Astrocyte (in vitro differentiated cells and primary cell): ENCODE results near the gene UBQLN1.

Source experiments
- EZH2 ChIP-seq: IDR thresholded peaks from 2 replicates; pipeline ENCODE4 v1.6.1; 2012; ENCODE audit warnings: mild to moderate bottlenecking, low read length, inconsistent platforms; ENCODE audit not compliant: insufficient read depth
- TF ChIP-seq, protein P1 (sequence below): IDR thresholded peaks from 2 replicates; pipeline ENCODE4 v1.5.1; 2011; ENCODE audit warnings: low read depth, mild to moderate bottlenecking, inconsistent platforms, low read length, moderate library complexity; ENCODE audit not compliant: insufficient read depth

DNA sequence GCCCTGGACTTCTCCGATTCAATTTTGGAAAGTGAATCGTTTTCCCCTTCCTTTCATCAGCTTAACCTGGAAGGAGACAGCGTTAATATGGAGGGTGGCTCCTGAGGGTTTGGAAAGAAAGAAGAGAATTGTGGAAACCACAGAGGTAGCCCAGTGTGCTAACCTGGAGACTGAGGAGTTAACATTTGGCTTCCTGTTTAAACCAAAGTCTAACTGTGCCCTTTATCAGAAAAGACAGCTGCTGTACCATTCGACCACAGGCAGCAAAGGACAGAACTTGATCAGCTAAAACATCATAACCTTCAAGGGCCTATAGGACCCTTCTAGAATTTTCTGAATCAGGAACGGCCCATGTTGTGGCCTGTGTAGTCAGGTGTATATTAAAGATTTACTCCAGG, 84.1 kb downstream of the UBQLN1 start:
- TF ChIP-seq, protein P1, sequence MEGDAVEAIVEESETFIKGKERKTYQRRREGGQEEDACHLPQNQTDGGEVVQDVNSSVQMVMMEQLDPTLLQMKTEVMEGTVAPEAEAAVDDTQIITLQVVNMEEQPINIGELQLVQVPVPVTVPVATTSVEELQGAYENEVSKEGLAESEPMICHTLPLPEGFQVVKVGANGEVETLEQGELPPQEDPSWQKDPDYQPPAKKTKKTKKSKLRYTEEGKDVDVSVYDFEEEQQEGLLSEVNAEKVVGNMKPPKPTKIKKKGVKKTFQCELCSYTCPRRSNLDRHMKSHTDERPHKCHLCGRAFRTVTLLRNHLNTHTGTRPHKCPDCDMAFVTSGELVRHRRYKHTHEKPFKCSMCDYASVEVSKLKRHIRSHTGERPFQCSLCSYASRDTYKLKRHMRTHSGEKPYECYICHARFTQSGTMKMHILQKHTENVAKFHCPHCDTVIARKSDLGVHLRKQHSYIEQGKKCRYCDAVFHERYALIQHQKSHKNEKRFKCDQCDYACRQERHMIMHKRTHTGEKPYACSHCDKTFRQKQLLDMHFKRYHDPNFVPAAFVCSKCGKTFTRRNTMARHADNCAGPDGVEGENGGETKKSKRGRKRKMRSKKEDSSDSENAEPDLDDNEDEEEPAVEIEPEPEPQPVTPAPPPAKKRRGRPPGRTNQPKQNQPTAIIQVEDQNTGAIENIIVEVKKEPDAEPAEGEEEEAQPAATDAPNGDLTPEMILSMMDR: no peak
- no peak for TF ChIP-seq EZH2
